Measurements from ENCODE around the gene KAT2B.

DNA sequence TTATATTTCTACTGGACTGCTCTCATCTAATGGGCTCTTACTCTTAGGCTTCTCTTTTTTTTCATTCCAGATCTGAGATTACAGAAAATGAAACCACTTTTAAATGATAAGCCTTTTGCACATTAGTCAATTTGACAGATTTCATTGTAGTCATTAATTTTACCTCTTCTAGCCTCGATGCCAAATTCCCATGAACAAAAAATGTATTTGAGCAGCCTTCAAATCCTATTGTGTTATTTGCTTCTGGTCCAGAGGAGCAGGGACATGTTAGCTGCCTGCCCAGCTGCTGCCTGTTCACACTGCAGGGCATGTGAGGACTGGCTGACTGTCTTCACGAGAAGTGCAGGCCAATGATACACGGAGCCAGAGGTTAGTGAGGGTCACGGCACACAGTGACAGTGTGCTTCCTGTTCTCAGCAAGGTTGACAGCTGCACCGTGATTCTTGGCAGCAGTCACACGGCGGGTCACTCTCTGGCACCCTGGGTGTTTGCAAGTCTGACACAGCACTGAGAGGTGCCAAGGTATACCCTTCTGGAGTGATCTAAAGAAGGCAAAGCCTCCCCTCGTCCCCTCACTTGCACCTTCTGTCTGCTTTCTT, 40.8 kb downstream of the KAT2B start:
- no peak for TF ChIP-seq YY1 (IDR thresholded peaks at IDR 0.05; ENCODE audit: low read depth)
- TF ChIP-seq RFX5 (IDR thresholded peaks at IDR 0.05; ENCODE audit: low read length), result no peak
- TF ChIP-seq NRF1 (IDR thresholded peaks at IDR 0.05; ENCODE audit: low read depth, low read length), result no peak
- TF ChIP-seq, protein P1, sequence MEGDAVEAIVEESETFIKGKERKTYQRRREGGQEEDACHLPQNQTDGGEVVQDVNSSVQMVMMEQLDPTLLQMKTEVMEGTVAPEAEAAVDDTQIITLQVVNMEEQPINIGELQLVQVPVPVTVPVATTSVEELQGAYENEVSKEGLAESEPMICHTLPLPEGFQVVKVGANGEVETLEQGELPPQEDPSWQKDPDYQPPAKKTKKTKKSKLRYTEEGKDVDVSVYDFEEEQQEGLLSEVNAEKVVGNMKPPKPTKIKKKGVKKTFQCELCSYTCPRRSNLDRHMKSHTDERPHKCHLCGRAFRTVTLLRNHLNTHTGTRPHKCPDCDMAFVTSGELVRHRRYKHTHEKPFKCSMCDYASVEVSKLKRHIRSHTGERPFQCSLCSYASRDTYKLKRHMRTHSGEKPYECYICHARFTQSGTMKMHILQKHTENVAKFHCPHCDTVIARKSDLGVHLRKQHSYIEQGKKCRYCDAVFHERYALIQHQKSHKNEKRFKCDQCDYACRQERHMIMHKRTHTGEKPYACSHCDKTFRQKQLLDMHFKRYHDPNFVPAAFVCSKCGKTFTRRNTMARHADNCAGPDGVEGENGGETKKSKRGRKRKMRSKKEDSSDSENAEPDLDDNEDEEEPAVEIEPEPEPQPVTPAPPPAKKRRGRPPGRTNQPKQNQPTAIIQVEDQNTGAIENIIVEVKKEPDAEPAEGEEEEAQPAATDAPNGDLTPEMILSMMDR (IDR thresholded peaks at IDR 0.05), result no peak
- 0 out of 2 replicates have a peak, but pooled peaks have one; percentile 14 for TF ChIP-seq NFIC (IDR thresholded peaks at IDR 0.05; ENCODE audit: borderline replicate concordance)
- TF ChIP-seq, protein P2, sequence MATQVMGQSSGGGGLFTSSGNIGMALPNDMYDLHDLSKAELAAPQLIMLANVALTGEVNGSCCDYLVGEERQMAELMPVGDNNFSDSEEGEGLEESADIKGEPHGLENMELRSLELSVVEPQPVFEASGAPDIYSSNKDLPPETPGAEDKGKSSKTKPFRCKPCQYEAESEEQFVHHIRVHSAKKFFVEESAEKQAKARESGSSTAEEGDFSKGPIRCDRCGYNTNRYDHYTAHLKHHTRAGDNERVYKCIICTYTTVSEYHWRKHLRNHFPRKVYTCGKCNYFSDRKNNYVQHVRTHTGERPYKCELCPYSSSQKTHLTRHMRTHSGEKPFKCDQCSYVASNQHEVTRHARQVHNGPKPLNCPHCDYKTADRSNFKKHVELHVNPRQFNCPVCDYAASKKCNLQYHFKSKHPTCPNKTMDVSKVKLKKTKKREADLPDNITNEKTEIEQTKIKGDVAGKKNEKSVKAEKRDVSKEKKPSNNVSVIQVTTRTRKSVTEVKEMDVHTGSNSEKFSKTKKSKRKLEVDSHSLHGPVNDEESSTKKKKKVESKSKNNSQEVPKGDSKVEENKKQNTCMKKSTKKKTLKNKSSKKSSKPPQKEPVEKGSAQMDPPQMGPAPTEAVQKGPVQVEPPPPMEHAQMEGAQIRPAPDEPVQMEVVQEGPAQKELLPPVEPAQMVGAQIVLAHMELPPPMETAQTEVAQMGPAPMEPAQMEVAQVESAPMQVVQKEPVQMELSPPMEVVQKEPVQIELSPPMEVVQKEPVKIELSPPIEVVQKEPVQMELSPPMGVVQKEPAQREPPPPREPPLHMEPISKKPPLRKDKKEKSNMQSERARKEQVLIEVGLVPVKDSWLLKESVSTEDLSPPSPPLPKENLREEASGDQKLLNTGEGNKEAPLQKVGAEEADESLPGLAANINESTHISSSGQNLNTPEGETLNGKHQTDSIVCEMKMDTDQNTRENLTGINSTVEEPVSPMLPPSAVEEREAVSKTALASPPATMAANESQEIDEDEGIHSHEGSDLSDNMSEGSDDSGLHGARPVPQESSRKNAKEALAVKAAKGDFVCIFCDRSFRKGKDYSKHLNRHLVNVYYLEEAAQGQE (IDR thresholded peaks at IDR 0.05; ENCODE audit: low read depth, low read length), result no peak

Measured in SK-N-SH (cell line).